Glutamatergic neuron (in vitro differentiated cells): ENCODE data around the gene PGA4. TPM values are rescaled to one million over a fixed set of nuclear protein-coding genes. Genes with fewer than 3 reads are reported as not detected.
"Not testable (repeated sequence)": the region's sequence is repeated elsewhere in the genome, so short reads cannot be mapped to it uniquely, and the experiment has no call there.

ENCODE experiments used
- DNase-seq: peaks from one replicate; pipeline ENCODE4 v3.0.0; 2022
- H3K27ac Mint-ChIP-seq: one replicate; pipeline ENCODE4 v1.8.0; 2020; ENCODE audit warnings: mild to moderate bottlenecking, mixed read lengths, inconsistent platforms; ENCODE audit not compliant: unreplicated experiment
- H3K27me3 Mint-ChIP-seq: one replicate; pipeline ENCODE4 v1.8.0; 2020; ENCODE audit warnings: mild to moderate bottlenecking, moderate library complexity, mixed read lengths, inconsistent platforms; ENCODE audit not compliant: unreplicated experiment
- H3K36me3 Mint-ChIP-seq: one replicate; pipeline ENCODE4 v1.8.0; 2020; ENCODE audit warnings: mild to moderate bottlenecking, mixed read lengths, inconsistent platforms; ENCODE audit not compliant: unreplicated experiment
- H3K4me1 Mint-ChIP-seq: one replicate; pipeline ENCODE4 v1.8.0; 2020; ENCODE audit warnings: mild to moderate bottlenecking, low read depth, mixed read lengths, inconsistent platforms; ENCODE audit not compliant: unreplicated experiment
- H3K4me3 Mint-ChIP-seq: one replicate; pipeline ENCODE4 v1.8.0; 2020; ENCODE audit warnings: mild to moderate bottlenecking, mixed read lengths, inconsistent platforms; ENCODE audit not compliant: unreplicated experiment
- H3K9me3 Mint-ChIP-seq: one replicate; pipeline ENCODE4 v1.8.0; 2020; ENCODE audit warnings: mild to moderate bottlenecking, moderate library complexity, mixed read lengths, inconsistent platforms; ENCODE audit not compliant: unreplicated experiment
- total RNA-seq: library from RNA; stranded (reverse); fragmentation: NEBNext Ultra II Directional; extraction: Animal tissue kit (Norgen Biotek cat#: 25700); gene quantifications from one replicate; pipeline ENCODE4 v1.2.1, GENCODE V29; 2021; ENCODE audit not compliant: unreplicated experiment

The PGA4 gene
- total RNA-seq, 1 donor from 2014 or later, result not detected

DNA sequence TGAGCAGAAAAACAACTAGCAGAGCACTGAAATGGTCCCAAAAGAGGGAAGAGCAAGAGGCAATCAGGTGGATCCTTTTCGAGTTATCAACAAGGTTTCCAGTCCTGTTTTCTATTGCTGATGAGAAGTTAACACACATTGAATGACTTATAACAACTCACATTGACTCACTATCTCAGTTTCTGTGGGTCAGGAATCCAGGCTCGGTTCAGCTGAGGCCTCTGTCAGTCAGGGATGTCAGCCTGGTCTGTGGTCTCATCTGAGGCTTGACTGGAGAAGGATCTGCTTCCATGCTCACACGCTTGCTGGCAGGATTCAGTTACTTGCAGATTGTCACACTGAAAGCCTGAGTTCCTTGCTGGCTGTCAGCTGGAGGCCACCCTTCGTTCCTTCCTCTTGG is 15.0 kb downstream of the PGA4 start:
- not testable (repeated sequence) for H3K27me3 Mint-ChIP-seq, H3K9me3 Mint-ChIP-seq, H3K27ac Mint-ChIP-seq

GRCh38 chr11:61240288-61240687 is 18.1 kb downstream of the PGA4 start:
- DNase-seq, H3K9me3 Mint-ChIP-seq, H3K27me3 Mint-ChIP-seq, H3K27ac Mint-ChIP-seq, H3K4me1 Mint-ChIP-seq, H3K36me3 Mint-ChIP-seq, H3K4me3 Mint-ChIP-seq: not testable (repeated sequence)

More for the DNA sequence above, 15.0 kb downstream of the PGA4 start:
- H3K36me3 Mint-ChIP-seq, H3K4me1 Mint-ChIP-seq, H3K4me3 Mint-ChIP-seq, DNase-seq: not testable (repeated sequence)

DNA sequence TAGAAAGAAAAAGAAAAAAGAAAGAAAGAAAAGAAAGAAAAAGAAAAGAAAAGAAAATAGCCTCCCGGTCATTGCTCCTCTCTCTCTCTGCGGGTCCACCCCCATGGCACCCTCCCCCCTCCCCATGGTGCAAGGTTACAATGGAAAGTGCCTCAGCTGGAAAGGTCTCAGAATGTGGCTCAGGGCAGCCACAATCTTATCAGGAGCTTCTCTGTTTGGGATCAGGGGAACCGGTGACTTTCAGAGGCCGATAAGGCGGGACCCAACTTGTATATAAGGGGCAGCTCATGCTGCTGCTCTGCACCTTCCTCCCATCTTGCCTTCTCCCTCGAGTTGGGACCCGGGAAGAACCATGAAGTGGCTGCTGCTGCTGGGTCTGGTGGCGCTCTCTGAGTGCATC is 18.7 kb downstream of the PGA4 start, which contains the start of gene PGA5:
Gene PGA5, plus strand, starts transcription at position 301 of the 400 bp plus-strand sequence. Its CDS starts 52 bp downstream, at position 353.
- H3K9me3 Mint-ChIP-seq, H3K4me1 Mint-ChIP-seq, H3K27ac Mint-ChIP-seq, DNase-seq, H3K4me3 Mint-ChIP-seq, H3K36me3 Mint-ChIP-seq, H3K27me3 Mint-ChIP-seq: not testable (repeated sequence)

- H3K4me1 Mint-ChIP-seq, H3K9me3 Mint-ChIP-seq, H3K27me3 Mint-ChIP-seq, H3K4me3 Mint-ChIP-seq, H3K27ac Mint-ChIP-seq, DNase-seq, H3K36me3 Mint-ChIP-seq: not testable (repeated sequence)
These were observed 19.4 kb downstream of the PGA4 start for GRCh38 chr11:61241526-61241925.

DNA sequence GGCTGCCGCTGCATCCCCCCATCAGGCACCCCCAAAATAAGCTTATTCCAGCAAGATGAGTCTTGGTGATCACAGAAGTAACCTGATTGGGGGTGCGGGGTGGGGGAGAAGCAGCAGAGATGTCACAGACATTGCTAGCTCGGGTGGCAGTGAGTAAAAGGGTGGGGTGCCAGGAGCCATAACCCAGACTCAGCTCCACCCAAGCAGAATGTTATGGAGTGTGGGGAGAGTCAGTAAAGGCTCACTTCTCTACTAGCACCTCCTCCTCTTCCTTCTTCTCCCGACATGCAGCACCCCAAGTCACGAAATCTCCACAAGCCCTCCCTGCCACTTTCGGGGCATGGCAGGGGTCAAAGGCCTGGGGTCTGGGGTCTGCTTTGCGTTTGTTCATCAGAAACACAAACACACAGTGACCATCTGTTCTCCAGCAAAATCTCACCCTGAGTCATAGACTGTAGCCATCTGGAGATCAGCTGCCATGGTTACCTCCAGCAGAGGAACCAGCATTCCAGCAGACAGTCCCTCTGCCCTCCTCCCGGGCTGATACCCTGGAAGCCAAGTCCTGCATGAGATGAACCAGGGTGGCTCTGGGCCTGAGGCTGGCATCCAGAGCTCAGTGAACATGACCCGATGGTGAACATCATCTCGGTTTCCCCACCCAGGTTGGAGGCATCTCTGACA is 23.3 kb downstream of the PGA4 start:
- H3K27ac Mint-ChIP-seq, H3K9me3 Mint-ChIP-seq, H3K27me3 Mint-ChIP-seq, H3K4me3 Mint-ChIP-seq, DNase-seq, H3K36me3 Mint-ChIP-seq: not testable (repeated sequence)
- H3K4me1 Mint-ChIP-seq, result peaks cover 14% of the 10 kb centered on the region

- not testable (repeated sequence) for H3K27me3 Mint-ChIP-seq, H3K4me3 Mint-ChIP-seq, H3K36me3 Mint-ChIP-seq, DNase-seq, H3K27ac Mint-ChIP-seq, H3K9me3 Mint-ChIP-seq
- H3K4me1 Mint-ChIP-seq, result peaks cover 21% of the 10 kb centered on the region
These were observed 25.9 kb downstream of the PGA4 start for GRCh38 chr11:61248071-61248470.

DNA sequence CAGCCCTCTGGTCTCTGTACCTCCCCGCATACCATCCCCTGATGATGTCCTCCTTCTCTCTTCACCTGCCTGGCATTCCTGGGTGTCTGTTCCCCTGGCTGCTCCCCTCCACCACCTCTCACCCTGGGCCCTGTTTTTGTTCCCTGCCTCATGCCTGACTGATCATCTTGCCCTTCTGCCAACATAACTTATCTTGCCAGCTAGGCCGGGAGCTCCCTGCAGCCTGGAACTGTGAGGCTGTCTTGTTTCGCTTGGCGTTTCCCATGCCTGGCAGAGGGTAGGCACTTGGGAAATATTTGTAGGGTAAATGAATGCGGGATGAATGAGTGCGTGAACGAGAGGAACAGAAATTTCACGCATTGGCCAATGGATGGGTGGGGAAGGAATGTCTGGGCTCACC is 27.1 kb downstream of the PGA4 start:
- H3K27me3 Mint-ChIP-seq, H3K36me3 Mint-ChIP-seq, H3K9me3 Mint-ChIP-seq, H3K4me3 Mint-ChIP-seq, H3K27ac Mint-ChIP-seq, DNase-seq: not testable (repeated sequence)
- peaks cover 21% of the 10 kb centered on the region for H3K4me1 Mint-ChIP-seq

GRCh38 chr11:61250796-61251765 is 28.9 kb downstream of the PGA4 start:
- not testable (repeated sequence) for DNase-seq, H3K9me3 Mint-ChIP-seq, H3K36me3 Mint-ChIP-seq, H3K4me3 Mint-ChIP-seq, H3K27me3 Mint-ChIP-seq, H3K27ac Mint-ChIP-seq
- H3K4me1 Mint-ChIP-seq, result peaks cover 21% of the 10 kb centered on the region

- H3K36me3 Mint-ChIP-seq, H3K27ac Mint-ChIP-seq, H3K9me3 Mint-ChIP-seq, H3K4me3 Mint-ChIP-seq, H3K27me3 Mint-ChIP-seq, DNase-seq: not testable (repeated sequence)
- peaks cover 18% of the 10 kb centered on the region for H3K4me1 Mint-ChIP-seq
These were observed 30.2 kb downstream of the PGA4 start for GRCh38 chr11:61252332-61252731.
